ACC112 (cell line): ENCODE data around the gene U2SURP.

Experiments
- H2AFZ ChIP-seq: fragments of 200-600 bp; sonication (generic); one replicate; pipeline ENCODE4 v1.6.0; 2017; ENCODE audit warnings: antibody characterized with exemption, low read length; ENCODE audit not compliant: unreplicated experiment
- H3K27ac ChIP-seq: fragments of 200-600 bp; sonication (generic); 2 replicates; pipeline ENCODE4 v1.5.1; 2014; ENCODE audit warnings: low read depth, mild to moderate bottlenecking, antibody characterized with exemption, low read length, moderate library complexity
- H3K27me3 ChIP-seq: fragments of 200-600 bp; sonication (generic); 2 replicates; pipeline ENCODE4 v1.6.1; 2014; ENCODE audit warnings: mild to moderate bottlenecking, antibody characterized with exemption, low read length, moderate library complexity, mixed read lengths; ENCODE audit not compliant: insufficient read depth
- H3K36me3 ChIP-seq: fragments of 200-600 bp; sonication (generic); 2 replicates; pipeline ENCODE4 v1.6.1; 2016; ENCODE audit warnings: mild to moderate bottlenecking, antibody characterized with exemption, low read length, moderate library complexity, mixed read lengths; ENCODE audit not compliant: insufficient read depth
- H3K4me1 ChIP-seq: fragments of 200-600 bp; sonication (generic); one replicate; pipeline ENCODE4 v1.6.1; 2016; ENCODE audit warnings: low read length, mixed read lengths; ENCODE audit not compliant: insufficient read depth, unreplicated experiment, control insufficient read depth
- H3K4me3 ChIP-seq: fragments of 200-600 bp; sonication (generic); 2 replicates; pipeline ENCODE4 v1.5.1; 2014; ENCODE audit warnings: mild to moderate bottlenecking, low read depth, low read length
- H3K79me2 ChIP-seq: fragments of 200-600 bp; sonication (generic); one replicate; pipeline ENCODE4 v1.6.0; 2016; ENCODE audit warnings: low read length; ENCODE audit not compliant: control insufficient read depth, unreplicated experiment, insufficient read depth

The U2SURP gene

DNA sequence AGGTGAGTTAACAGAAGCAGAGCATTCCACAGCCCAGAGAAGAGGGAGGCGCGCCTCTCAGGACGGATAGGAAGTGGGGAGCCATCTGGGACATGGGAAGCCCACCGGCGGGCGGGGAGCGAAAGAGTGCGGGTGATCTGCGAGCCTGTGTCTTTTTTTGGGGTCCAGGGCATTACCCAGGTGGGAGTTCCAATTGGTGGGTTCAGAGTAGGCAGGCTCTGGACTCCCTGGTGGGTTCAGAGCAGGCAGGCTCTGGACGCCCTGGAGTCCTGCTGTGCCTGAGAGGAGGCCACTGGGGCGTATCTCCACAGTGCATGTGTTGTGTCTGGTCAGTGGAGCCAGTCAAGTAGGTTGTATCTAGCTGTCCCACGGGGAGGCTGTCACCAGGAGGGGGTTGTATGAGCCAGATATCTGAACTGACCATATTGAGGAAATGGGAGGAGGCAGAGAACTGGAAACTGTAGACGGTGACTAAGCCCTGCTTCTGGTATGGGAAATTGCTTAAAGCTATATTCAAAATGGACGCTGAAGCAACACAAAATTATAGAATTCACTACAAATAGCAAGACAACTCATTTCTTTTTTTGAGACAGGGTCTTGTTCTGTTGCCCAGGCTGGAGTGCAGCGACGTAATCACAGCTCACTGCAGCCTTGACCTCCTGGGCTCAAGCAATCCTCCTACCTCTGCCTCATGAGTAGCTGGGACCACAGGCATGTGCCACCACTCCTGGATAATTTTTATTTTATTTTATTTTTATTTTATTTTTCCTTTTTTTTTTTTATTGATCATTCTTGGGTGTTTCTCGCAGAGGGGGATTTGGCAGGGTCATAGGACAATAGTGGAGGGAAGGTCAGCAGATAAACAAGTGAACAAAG lies 83.7 kb downstream of the U2SURP start:
- Histone ChIP-seq H3K36me3 (no peaks in the 10 kb centered on the region), H3K27ac (no peak overlapping the region), H3K79me2 (no peaks in the 10 kb centered on the region), H3K4me1 (peaks cover 3% of the 10 kb centered on the region), H2AFZ (no peak overlapping the region), H3K27me3 (no peaks in the 10 kb centered on the region), H3K4me3 (no peak overlapping the region)

DNA sequence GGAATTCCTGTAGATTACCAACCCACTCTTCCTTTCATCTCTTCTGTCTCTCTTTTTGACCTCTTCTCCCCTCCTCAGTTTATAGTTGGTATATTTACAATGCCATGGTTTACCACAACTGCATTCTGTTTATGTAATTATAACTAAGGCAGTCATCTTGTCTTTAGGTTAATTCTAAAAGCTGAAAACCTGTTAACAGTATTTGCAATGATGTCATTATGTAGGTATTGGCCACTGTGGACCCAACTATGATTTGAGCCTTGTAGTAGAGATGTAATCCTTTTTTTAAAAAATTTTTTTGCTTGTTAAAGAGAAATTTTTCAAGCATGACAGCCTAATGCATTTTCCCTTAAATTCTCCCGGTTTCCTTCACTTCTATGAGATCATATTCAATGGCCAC lies 87.5 kb downstream of the U2SURP start:
- peaks cover 3% of the 10 kb centered on the region for H3K4me1 ChIP-seq
- no peaks in the 10 kb centered on the region for H3K36me3 ChIP-seq

DNA sequence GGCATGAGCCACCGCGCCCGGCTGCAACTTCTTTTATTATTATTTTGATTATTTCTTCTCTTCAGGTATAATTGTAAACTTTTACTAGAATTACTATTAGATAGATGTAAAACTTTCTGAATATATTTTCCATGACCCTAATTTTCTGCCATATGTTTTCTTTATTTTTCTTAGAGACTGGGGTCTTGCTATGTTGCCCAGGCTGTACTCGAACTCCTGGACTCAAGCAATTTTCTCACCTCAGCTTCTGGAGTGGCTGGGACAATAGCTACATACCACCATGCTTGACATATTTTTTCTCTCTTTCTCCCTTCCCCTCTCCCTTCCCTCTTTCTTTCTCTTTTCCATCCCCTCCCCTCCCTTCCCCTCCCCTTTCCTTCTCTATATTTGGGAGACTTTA lies 88.6 kb downstream of the U2SURP start:
- no peak overlapping the region for H3K4me3 ChIP-seq
- no peaks in the 10 kb centered on the region for H3K36me3 ChIP-seq
- no peaks in the 10 kb centered on the region for H3K27me3 ChIP-seq
- peaks cover 2% of the 10 kb centered on the region for H3K4me1 ChIP-seq
- H3K27ac ChIP-seq, result no peak overlapping the region
- H2AFZ ChIP-seq, result no peak overlapping the region
- H3K79me2 ChIP-seq, result no peaks in the 10 kb centered on the region

More for the DNA sequence above, 87.5 kb downstream of the U2SURP start:
- H2AFZ ChIP-seq, result no peak overlapping the region
- H3K4me3 ChIP-seq, result no peak overlapping the region
- H3K27ac ChIP-seq, result no peak overlapping the region
- no peaks in the 10 kb centered on the region for H3K27me3 ChIP-seq
- no peaks in the 10 kb centered on the region for H3K79me2 ChIP-seq

DNA sequence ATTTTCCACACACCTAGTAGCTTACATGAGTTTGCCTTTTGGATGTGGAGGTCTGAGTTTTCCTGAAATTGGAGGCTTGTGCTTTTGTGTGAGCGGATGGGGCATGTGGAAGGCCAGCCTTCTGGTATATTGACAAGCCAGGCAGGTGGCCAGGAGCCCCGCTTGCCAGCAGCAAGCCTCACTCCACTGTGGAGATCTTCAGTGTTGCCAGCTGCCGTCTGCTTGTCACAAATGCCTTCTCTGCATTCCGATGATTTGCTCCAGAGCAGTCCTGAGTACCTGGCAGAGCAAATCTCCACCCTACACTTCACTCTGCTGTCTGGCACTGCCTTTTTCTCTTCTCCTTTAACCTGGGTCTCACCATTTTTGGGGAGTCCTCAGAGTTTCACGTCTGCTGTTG lies 89.1 kb downstream of the U2SURP start:
- Histone ChIP-seq H3K36me3 (no peaks in the 10 kb centered on the region), H3K27me3 (no peaks in the 10 kb centered on the region), H3K4me1 (no peaks in the 10 kb centered on the region), H3K79me2 (no peaks in the 10 kb centered on the region), H3K4me3 (no peak overlapping the region), H2AFZ (no peak overlapping the region), H3K27ac (no peak overlapping the region)

DNA sequence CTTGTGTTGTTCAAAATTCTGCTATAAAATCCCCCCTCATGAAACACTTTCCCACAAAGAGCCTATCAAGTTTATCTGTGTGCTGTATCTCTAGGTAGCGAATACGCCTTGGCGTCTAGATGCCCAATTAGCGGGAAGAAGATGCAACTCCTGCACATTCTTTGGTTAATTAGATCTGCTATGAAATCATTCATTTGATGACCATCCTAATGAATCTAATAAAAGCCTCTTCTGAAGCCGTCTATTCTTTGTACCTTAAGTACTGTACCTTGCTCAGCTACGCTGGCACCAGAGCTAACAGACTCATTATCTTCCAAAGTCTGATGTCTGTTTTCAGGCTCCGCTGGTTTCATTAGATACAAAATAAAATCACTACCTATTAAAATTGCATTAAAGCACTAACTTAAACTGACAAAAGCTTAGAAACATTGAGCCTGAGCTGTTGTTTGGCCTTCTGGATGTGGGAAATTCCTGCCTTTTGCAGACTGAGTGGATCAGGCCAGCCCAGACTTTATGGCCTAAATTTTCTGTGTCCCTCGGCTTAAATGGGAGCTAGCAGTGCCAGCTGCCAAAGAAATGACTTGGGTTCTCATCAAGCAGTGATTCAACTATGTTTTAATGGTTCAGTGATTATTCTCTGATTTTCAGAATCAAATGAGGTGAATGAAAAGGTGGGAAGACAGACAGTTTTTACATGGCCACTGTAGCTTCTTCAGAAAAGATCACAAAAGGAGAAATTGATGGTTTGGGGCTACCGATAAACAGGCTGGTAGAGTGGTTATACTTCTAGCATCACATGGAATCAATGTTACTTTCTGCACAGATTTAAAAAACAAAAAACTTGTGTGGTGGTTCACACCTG lies 89.8 kb downstream of the U2SURP start:
- no peak overlapping the region for H3K4me3 ChIP-seq
- H3K4me1 ChIP-seq, result no peaks in the 10 kb centered on the region
- H2AFZ ChIP-seq, result no peak overlapping the region
- no peaks in the 10 kb centered on the region for H3K27me3 ChIP-seq
- no peaks in the 10 kb centered on the region for H3K79me2 ChIP-seq
- no peaks in the 10 kb centered on the region for H3K36me3 ChIP-seq
- H3K27ac ChIP-seq, result no peak overlapping the region

DNA sequence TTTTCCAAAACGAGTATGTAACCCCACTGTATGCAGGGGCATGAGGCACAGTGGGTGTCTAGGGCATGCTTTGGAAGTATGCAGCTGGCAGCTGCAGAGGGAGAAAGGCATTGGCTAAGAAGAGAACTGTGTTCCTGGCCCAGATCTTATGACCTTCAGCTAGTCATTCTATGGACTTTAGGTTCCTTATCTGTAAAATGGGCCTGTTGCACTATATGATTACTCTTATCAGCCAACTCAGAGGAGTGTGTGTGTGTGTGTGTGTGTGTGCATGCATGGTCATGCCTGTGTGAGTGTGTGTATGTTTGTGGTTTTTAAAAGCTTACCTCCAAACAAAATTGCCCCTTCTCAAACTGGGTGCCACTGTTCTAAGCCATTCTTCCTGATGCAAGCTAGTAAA lies 90.8 kb downstream of the U2SURP start:
- no peak overlapping the region for H3K4me3 ChIP-seq
- H3K4me1 ChIP-seq, result no peaks in the 10 kb centered on the region
- no peaks in the 10 kb centered on the region for H3K36me3 ChIP-seq
- no peaks in the 10 kb centered on the region for H3K79me2 ChIP-seq
- no peak overlapping the region for H2AFZ ChIP-seq
- H3K27me3 ChIP-seq, result peaks cover 2% of the 10 kb centered on the region
- H3K27ac ChIP-seq, result no peak overlapping the region

DNA sequence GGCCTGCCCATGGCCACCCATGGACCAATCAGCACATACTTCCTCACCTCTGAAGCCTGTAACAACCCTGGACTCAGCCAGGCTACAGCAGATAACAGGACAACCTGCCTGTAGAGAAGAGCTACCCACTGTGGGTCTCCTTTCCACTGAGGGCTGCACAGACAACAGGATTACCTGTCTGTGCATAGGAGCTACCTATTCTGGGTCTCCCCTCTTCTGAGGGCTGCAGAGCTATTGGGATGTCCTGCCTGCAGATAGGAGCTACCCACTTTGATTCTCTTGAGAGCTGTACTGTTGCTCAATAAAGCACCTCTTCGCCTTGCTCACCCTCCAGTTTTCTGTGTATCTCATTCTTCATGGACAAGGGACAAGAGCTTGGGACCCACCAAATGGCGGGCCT lies 94.4 kb downstream of the U2SURP start:
- H2AFZ ChIP-seq, result no peak overlapping the region
- H3K79me2 ChIP-seq, result no peaks in the 10 kb centered on the region
- H3K4me1 ChIP-seq, result no peaks in the 10 kb centered on the region
- no peak overlapping the region for H3K27ac ChIP-seq
- no peaks in the 10 kb centered on the region for H3K36me3 ChIP-seq
- peaks cover 33% of the 10 kb centered on the region for H3K27me3 ChIP-seq
- no peak overlapping the region for H3K4me3 ChIP-seq

DNA sequence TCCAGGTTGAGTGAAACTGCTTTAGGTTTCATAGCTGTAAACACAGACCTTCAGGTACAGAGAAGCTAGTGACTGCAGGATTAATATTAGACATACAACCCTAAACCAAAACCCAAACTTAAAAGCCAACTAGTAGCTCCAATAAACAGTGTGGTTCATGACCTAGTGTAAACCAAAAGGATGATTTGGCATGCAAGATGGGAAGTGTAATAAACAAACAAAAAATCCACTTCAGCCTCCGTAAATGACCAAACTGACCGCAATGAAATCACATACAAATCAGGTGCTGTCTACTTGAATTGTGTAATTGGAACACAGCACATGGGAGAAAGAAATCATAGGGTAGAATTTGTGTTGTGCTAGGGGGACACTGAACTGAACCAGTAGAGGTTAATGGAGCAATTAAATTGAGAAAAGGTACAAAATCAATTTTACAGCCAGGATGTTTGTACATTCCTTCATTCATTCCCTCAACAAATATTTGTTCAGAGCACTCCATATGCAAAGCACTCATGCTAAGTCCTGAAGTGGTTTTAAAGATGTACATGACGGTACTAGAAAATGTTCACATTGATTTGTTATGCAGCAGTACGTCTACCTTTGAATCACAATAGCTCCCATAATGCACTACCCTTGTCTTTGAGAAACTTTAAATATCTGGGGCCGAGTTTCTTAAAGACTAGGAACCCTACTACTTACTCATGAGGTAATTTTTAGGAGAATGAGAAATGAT lies 96.8 kb downstream of the U2SURP start:
- H3K79me2 ChIP-seq, result no peaks in the 10 kb centered on the region
- no peak overlapping the region for H2AFZ ChIP-seq
- peaks cover 38% of the 10 kb centered on the region for H3K27me3 ChIP-seq
- no peak overlapping the region for H3K4me3 ChIP-seq
- no peaks in the 10 kb centered on the region for H3K4me1 ChIP-seq
- H3K36me3 ChIP-seq, result no peaks in the 10 kb centered on the region
- H3K27ac ChIP-seq, result no peak overlapping the region

DNA sequence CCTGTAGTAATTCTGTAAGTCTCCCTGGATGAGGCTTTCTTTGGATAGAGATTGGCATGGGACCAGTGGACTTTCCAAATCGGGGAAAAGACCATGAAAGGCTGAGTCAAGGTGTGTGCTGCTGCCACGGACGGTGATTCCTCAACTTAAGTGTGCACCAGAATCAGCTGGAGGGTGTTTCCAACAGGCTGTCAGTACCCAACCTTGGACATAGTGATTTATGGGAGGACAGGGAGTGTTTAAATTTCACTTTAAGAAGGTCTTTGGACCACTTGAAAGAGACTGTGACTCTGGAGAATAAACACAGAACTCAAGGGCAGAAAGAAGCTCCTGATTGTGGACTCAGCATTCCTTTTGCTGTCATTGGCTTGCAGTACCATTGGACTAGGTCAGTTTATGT lies 97.8 kb downstream of the U2SURP start:
- H3K4me3 ChIP-seq, result no peak overlapping the region
- no peak overlapping the region for H3K27ac ChIP-seq
- no peak overlapping the region for H2AFZ ChIP-seq
- H3K27me3 ChIP-seq, result peaks cover 38% of the 10 kb centered on the region
- H3K4me1 ChIP-seq, result no peaks in the 10 kb centered on the region
- H3K36me3 ChIP-seq, result no peaks in the 10 kb centered on the region
- H3K79me2 ChIP-seq, result no peaks in the 10 kb centered on the region

DNA sequence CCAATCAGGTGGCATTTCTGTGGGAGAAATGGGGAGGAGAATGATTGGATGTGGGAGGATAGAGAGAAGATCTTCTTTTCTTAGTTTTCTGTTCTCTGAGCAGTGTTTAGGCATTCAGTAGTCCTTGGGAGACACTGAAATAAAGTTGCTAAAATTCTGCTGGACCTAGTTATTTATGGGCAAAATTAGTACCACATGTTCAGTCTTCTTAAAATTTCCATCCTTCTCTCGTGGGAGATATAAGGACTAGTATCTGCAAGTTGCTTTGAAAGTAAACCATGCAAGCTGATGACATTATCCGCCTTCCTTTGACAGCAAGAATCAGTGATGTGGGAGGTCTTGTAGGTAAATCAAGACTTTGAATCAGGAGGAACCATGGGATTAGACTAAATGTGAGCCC lies 98.3 kb downstream of the U2SURP start:
- Histone ChIP-seq H3K36me3 (no peaks in the 10 kb centered on the region), H3K4me1 (no peaks in the 10 kb centered on the region), H3K4me3 (no peak overlapping the region), H3K79me2 (no peaks in the 10 kb centered on the region), H2AFZ (no peak overlapping the region), H3K27me3 (peaks cover 38% of the 10 kb centered on the region), H3K27ac (no peak overlapping the region)
